T-cell (primary cell): ENCODE results near the gene LRRFIP2. TPM values are rescaled to one million over a fixed set of nuclear protein-coding genes. Genes with fewer than 3 reads are reported as not detected.

ENCODE experiments used
- ATAC-seq, 4 experiments: fragments of 200-7000 bp in 3 of 4; fragments of 150-1000 bp in 1 of 4; cut with Tn5 transposase; replicated peaks in 1 of 4; 1 replicate in 3 of 4; 2 replicates in 1 of 4; pipeline ENCODE4 v1.10.0; 2021; ENCODE audit warnings: moderate library complexity in 3 of 4, mild to moderate bottlenecking in 2 of 4, moderate number of reproducible peaks in 1 of 4
- CTCF ChIA-PET, 2 donors: fragments of 300-600 bp; sonication (Branson Sonifier 250); formaldehyde crosslinking; loops; one replicate each; lab custom pipeline; 2022; ENCODE audit warnings: antibody characterized with exemption in 2 of 2; lab: Charles Lee
- POLR2A ChIA-PET, 2 donors: fragments of 300-600 bp; sonication (Branson Sonifier 250); formaldehyde crosslinking; loops; one replicate each; lab custom pipeline; 2022; ENCODE audit warnings: antibody characterized with exemption in 2 of 2; lab: Charles Lee
- DNase-seq, 35 experiments: peaks; one replicate each; pipeline versions ENCODE4 v3.0.0 to v3.0.0-alpha.2; 2013 to 2023
- H3K27ac ChIP-seq: one replicate; pipeline ENCODE4 v1.5.1; 2013; ENCODE audit warnings: low read length
- H3K27me3 ChIP-seq, 2 experiments: replicated peaks in 1 of 2; 1 replicate in 1 of 2; 2 replicates in 1 of 2; pipeline versions ENCODE4 v1.6.1 to v1.7.0; 2013; ENCODE audit warnings: low read length in 1 of 2, mixed read lengths in 1 of 2; ENCODE audit not compliant: control insufficient read depth in 2 of 2, insufficient read depth in 2 of 2; ENCODE audit errors: extremely low read depth in 1 of 2
- H3K36me3 ChIP-seq, 2 donors: 1 replicate in 1 of 2; 2 replicates in 1 of 2; pipeline versions ENCODE4 v1.6.1 to v1.7.0; 2013; ENCODE audit warnings: low read length in 1 of 2; ENCODE audit not compliant: control insufficient read depth in 2 of 2, insufficient read depth in 1 of 2; ENCODE audit errors: extremely low read depth in 1 of 2
- H3K4me1 ChIP-seq, 2 experiments: 1 replicate in 1 of 2; 2 replicates in 1 of 2; pipeline versions ENCODE4 v1.6.1 to v1.7.0; 2013; ENCODE audit warnings: low read length in 2 of 2, mixed read lengths in 1 of 2; ENCODE audit not compliant: insufficient read depth in 2 of 2, control insufficient read depth in 1 of 2; ENCODE audit errors: extremely low read depth in 1 of 2
- H3K4me3 ChIP-seq, 2 donors: 1 replicate in 1 of 2; 2 replicates in 1 of 2; pipeline versions ENCODE4 v1.5.1 to v1.7.0; 2013; ENCODE audit warnings: mild to moderate bottlenecking in 2 of 2, low read length in 1 of 2, moderate library complexity in 1 of 2; ENCODE audit not compliant: control insufficient read depth in 1 of 2; ENCODE audit errors: extremely low read depth in 1 of 2
- H3K9me3 ChIP-seq: 2 replicates; pipeline ENCODE4 v1.7.0; 2013
- H3K27ac Mint-ChIP-seq, 2 donors: one replicate each; pipeline ENCODE4 v1.8.0; 2020 to 2021; ENCODE audit warnings: mild to moderate bottlenecking in 2 of 2, mixed read lengths in 2 of 2
- H3K27me3 Mint-ChIP-seq, 2 donors: one replicate each; pipeline ENCODE4 v1.8.0; 2021 to 2022; ENCODE audit warnings: mixed read lengths in 2 of 2
- H3K36me3 Mint-ChIP-seq: one replicate; pipeline ENCODE4 v1.8.0; 2021; ENCODE audit warnings: mixed read lengths
- H3K4me1 Mint-ChIP-seq, 3 donors: one replicate each; pipeline ENCODE4 v1.8.0; 2020 to 2022; ENCODE audit warnings: mixed read lengths in 3 of 3, mild to moderate bottlenecking in 1 of 3
- H3K4me3 Mint-ChIP-seq, 3 donors: one replicate each; pipeline ENCODE4 v1.8.0; 2020 to 2022; ENCODE audit warnings: mild to moderate bottlenecking in 3 of 3, mixed read lengths in 3 of 3, moderate library complexity in 3 of 3
- H3K9me3 Mint-ChIP-seq, 3 donors: one replicate each; pipeline ENCODE4 v1.8.0; 2020 to 2022; ENCODE audit warnings: mixed read lengths in 3 of 3
- WGBS: methylation state at CpG from one replicate; pipeline ENCODE4 v1.1.5; 2013; ENCODE audit warnings: missing lambda C conversion rate; ENCODE audit not compliant: insufficient coverage; 5-methylcytosine and 5-hydroxymethylcytosine counted together
- total RNA-seq, 35 experiments: library from RNA in 6 of 35; stranded (reverse) in 6 of 35; fragments of 120-200 nt in 1 of 35; gene quantifications; one replicate each; pipeline versions ENCODE4 v1.2.1 to v1.2.4 and lab custom pipeline; 2013 to 2026

LRRFIP2 gene
- total RNA-seq, 5 donors from 2014 or later (not counting 1 experiment from before 2014, with no cell fraction given), result 26.0 to 39.3 (median 32.9) TPM

DNA sequence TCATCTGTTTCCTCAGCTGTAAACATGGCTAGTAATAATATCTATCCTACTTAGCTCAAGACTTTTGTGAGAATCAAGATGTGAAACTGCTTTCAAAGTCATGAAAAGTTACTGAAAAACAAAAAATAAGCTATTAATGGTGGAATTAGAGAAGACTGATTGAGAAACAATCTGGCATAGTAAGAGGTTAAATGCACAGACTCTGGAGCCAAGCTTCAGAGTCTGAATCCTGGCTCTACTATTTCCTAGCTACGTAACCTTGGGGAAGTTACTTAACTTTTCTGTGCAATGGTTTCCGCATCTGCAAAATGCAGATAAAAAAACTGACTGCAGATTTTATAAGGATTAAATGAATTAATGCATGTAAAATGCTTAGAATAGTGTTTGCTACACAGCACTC lies 28.8 kb downstream of the LRRFIP2 start:
- Mint-ChIP-seq H3K27me3 (no peaks in the 10 kb centered on the region), H3K9me3 (no peaks in the 10 kb centered on the region), H3K36me3 (peaks cover 59% of the 10 kb centered on the region), H3K27ac (no peak overlapping the region), H3K4me1 (peaks cover 6 to 29% (median 17%) of the 10 kb centered on the region in 3 donors), H3K4me3 (no peak overlapping the region)
- Histone ChIP-seq H3K4me1 (no peaks in the 10 kb centered on the region), H3K9me3 (no peaks in the 10 kb centered on the region), H3K4me3 (no peak overlapping the region), H3K27me3 (no peaks in the 10 kb centered on the region), H3K36me3 (peaks cover 5 to 31% of the 10 kb centered on the region in 2 donors), H3K27ac (no peak overlapping the region)
- no peak for DNase-seq
- 74% methylated on average over 2 of the region's 2 CpGs for WGBS
- no peak for ATAC-seq
- ChIA-PET POLR2A (no interaction called here), CTCF (no interaction called here)

DNA sequence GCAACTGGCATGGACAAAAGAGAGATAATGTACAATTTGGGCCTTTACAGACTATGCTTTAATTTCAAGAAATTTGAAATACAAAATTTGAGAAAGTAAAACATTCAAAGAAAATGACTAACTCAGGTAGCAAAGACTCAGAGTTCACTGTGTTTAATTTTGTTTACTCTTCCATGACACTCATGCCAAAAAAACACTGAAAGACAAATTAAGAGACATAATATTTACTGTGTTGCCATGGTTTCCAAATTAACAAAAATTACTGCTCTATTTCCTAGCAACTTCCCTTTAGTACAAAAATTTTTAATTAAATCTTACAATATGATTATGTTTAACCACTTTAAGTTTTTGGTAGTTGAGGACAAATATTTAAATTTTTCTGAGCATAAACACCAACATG lies 29.6 kb downstream of the LRRFIP2 start:
- ChIA-PET POLR2A (no interaction called here), CTCF (no interaction called here)
- H3K4me1 Mint-ChIP-seq, result peaks cover 6 to 29% (median 17%) of the 10 kb centered on the region in 3 donors
- peaks cover 5 to 31% of the 10 kb centered on the region in 2 donors for H3K36me3 ChIP-seq
- H3K9me3 Mint-ChIP-seq, result no peaks in the 10 kb centered on the region
- H3K27ac ChIP-seq, result no peak overlapping the region
- no peaks in the 10 kb centered on the region for H3K9me3 ChIP-seq
- H3K4me3 ChIP-seq, result no peak overlapping the region
- H3K27me3 Mint-ChIP-seq, result no peaks in the 10 kb centered on the region
- DNase-seq (no peak), ATAC-seq (no peak)
- no peaks in the 10 kb centered on the region for H3K4me1 ChIP-seq
- H3K27ac Mint-ChIP-seq, result no peak overlapping the region
- no peak overlapping the region for H3K4me3 Mint-ChIP-seq
- H3K27me3 ChIP-seq, result no peaks in the 10 kb centered on the region
- H3K36me3 Mint-ChIP-seq, result peaks cover 58% of the 10 kb centered on the region

DNA sequence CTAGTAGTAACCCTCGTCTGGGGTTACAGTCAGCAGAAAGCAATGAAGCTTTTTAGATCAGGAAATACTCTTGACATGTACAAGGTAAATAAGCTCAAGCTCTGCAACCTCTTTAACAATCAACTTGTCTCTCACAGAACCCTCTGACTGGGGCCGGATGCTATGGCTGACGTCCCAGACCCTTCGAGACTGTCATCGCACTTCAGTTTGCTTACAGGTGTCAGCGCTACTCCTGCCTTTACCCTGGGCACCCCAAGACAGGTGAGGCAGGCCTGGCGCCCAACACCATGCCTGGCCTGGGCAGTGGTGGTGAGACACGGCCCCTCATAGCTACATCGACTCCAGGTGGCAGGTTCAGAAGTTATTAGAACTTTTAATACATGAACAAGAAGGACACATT lies 30.6 kb downstream of the LRRFIP2 start:
- H3K27me3 ChIP-seq, result no peaks in the 10 kb centered on the region
- WGBS, result 96% methylated on average over 6 of the region's 9 CpGs
- H3K4me3 ChIP-seq, result no peak overlapping the region
- no peak for ATAC-seq
- POLR2A ChIA-PET, result no interaction called here
- CTCF ChIA-PET, result no interaction called here
- H3K36me3 ChIP-seq, result peaks cover 5 to 30% of the 10 kb centered on the region in 2 donors
- H3K9me3 ChIP-seq, result no peaks in the 10 kb centered on the region
- H3K27ac ChIP-seq, result no peak overlapping the region
- H3K4me1 ChIP-seq, result no peaks in the 10 kb centered on the region
- Mint-ChIP-seq H3K27me3 (no peaks in the 10 kb centered on the region), H3K27ac (no peak overlapping the region), H3K4me3 (no peak overlapping the region), H3K4me1 (peaks cover 6 to 29% (median 17%) of the 10 kb centered on the region in 3 donors), H3K9me3 (no peaks in the 10 kb centered on the region), H3K36me3 (peaks cover 57% of the 10 kb centered on the region)
- DNase-seq, result no peak

DNA sequence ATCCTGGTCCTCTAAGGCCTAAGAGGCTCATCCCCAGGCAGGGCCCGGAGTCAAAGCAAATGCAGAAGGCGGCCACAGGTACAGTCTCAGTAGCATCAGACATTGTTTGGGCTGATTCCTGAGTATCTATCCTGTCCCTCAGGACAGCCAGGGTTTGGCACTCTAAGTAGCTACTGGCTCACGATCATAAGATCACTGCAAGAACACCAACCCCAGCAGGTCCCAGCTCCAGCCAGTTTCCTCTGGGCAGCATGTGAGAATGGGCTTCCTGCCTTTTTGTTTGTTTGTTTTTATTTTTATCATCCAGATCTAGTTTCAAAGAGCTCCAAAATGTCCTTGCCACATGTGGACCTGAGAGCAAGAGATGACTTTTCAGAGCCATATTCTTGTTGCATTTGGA lies 32.7 kb downstream of the LRRFIP2 start:
- ChIA-PET CTCF (interaction anchor here in 1 of 2 donors (0.7 kb wide), 1 partner anchor 79 kb away, joined by 3 read pairs; no protein-coding TSS in a partner anchor), POLR2A (interaction anchor here (0.7 kb wide), 2 partner anchors 32 to 128 kb away, joined by 8 to 11 read pairs; no protein-coding TSS in a partner anchor)
- Mint-ChIP-seq H3K27ac (no peak overlapping the region), H3K4me3 (no peak overlapping the region), H3K4me1 (peaks cover 16 to 28% (median 23%) of the 10 kb centered on the region in 3 donors), H3K9me3 (no peaks in the 10 kb centered on the region), H3K27me3 (no peaks in the 10 kb centered on the region), H3K36me3 (peaks cover 39% of the 10 kb centered on the region)
- no peaks in the 10 kb centered on the region for H3K27me3 ChIP-seq
- no peak for ATAC-seq
- H3K36me3 ChIP-seq, result peaks cover 0 to 18% of the 10 kb centered on the region in 2 donors
- no peak overlapping the region for H3K27ac ChIP-seq
- no peaks in the 10 kb centered on the region for H3K4me1 ChIP-seq
- H3K9me3 ChIP-seq, result no peaks in the 10 kb centered on the region
- no peak for DNase-seq
- H3K4me3 ChIP-seq, result no peak overlapping the region
- WGBS, result 96% methylated on average over 2 of the region's 3 CpGs

DNA sequence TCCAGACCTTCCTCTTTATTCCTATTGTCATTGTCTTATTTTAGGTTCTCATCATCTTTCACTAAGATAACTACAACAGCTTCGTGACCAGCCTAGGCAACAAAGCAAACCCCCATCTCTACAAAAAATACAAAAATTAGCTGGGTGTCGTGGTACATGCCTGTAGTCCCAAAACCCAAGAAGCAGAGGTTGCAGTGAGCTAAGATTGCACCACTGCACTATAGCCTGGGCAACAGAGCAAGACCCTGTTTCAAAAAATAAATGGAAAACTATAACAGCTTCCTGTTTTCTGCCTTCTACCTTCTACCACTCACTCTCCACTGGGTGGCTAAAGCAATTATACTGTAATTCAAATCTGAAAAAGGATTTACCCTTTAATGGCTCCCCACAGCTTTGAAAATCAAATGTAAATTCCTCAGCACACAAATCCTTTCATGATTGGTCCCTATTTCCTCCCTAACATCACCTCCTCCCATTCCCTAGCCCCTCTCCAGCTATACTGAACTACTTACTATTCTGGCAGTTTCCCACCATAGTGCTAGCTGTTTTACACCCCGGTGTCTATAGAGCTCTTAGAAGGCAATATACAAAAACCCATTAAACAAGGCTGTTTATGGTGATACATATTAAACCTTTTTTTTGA lies 33.4 kb downstream of the LRRFIP2 start:
- Mint-ChIP-seq H3K4me1 (peaks cover 10 to 23% (median 17%) of the 10 kb centered on the region in 3 donors), H3K27me3 (no peaks in the 10 kb centered on the region), H3K27ac (no peak overlapping the region), H3K9me3 (no peaks in the 10 kb centered on the region), H3K36me3 (peaks cover 33% of the 10 kb centered on the region), H3K4me3 (no peak overlapping the region)
- WGBS, result 100% methylated on average over 2 of the region's 3 CpGs
- DNase-seq (no peak), ATAC-seq (no peak)
- Histone ChIP-seq H3K4me3 (no peak overlapping the region), H3K27ac (no peak overlapping the region), H3K9me3 (no peaks in the 10 kb centered on the region), H3K36me3 (peaks cover 0 to 18% of the 10 kb centered on the region in 2 donors), H3K4me1 (no peaks in the 10 kb centered on the region), H3K27me3 (no peaks in the 10 kb centered on the region)
- ChIA-PET CTCF (interaction anchor here in 1 of 2 donors (0.6 to 0.7 kb wide), 2 partner anchors 73 to 80 kb away, joined by 3 read pairs; no protein-coding TSS in a partner anchor), POLR2A (interaction anchor here in 1 of 2 donors (0.7 kb wide), 1 partner anchor 31 kb away, joined by 11 read pairs; no protein-coding TSS in a partner anchor)

DNA sequence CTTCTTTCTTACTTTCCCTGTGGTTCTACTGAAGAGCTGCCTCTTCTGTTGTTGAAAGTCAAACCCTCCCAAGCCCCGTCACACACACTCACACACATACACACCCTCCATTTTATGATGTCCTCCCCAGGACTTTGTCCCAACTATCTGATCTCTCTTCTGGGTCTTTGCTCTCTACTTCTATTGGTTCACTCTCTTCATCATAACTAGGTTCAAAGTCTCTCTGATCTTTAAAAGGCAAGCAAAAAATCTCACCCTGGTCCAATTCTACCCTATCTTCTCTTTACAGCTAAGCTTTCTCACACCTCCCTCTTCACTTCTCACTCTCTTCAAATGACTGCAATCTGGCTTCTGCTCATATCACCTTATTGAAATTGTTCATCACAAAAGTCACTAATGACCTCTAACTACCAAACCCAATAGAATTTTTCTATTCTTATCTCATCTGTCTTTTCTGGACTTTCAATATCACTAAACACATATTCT lies 34.8 kb downstream of the LRRFIP2 start:
- ChIA-PET POLR2A (no interaction called here), CTCF (no interaction called here)
- Mint-ChIP-seq H3K4me3 (no peak overlapping the region), H3K4me1 (peaks cover 8 to 12% (median 10%) of the 10 kb centered on the region in 3 donors), H3K9me3 (no peaks in the 10 kb centered on the region), H3K36me3 (peaks cover 24% of the 10 kb centered on the region), H3K27ac (no peak overlapping the region), H3K27me3 (no peaks in the 10 kb centered on the region)
- H3K9me3 ChIP-seq, result no peaks in the 10 kb centered on the region
- no peak overlapping the region for H3K4me3 ChIP-seq
- no peak for DNase-seq
- peaks cover 0 to 18% of the 10 kb centered on the region in 2 donors for H3K36me3 ChIP-seq
- 86% methylated on average over 1 of the region's 1 CpG for WGBS
- no peak overlapping the region for H3K27ac ChIP-seq
- H3K27me3 ChIP-seq, result no peaks in the 10 kb centered on the region
- ATAC-seq, result no peak
- H3K4me1 ChIP-seq, result no peaks in the 10 kb centered on the region
